Measurements from ENCODE around the gene FBN3.

Gene FBN3

DNA sequence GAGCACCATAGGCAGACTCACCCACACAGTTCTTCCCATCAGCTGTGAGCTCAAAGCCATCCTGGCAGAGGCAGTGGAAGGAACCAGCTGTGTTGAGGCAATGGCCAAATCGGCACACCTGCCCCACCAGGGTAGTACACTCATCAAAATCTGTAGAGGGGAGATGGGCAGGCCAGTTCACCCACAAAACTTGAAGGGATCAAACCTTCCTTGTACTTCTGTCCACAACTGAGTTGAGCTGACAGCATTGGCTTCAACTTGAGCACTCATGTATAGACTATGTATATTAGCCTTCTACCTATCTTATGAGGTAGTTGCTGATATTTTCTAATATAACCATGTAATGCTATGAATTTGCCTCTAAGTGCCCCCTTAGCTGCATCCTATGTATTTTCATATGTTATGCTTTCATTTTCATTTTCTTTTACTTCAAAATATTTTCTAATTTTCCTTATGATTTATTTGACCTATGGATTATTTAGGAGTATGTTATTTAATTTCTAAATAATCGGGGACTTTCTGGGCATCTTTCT lies 54.0 kb downstream of the FBN3 start:
- FAIRE-seq (no peak), DNase-seq (ENCODE audit: insufficient read length, low spot score) (no peak)

DNA sequence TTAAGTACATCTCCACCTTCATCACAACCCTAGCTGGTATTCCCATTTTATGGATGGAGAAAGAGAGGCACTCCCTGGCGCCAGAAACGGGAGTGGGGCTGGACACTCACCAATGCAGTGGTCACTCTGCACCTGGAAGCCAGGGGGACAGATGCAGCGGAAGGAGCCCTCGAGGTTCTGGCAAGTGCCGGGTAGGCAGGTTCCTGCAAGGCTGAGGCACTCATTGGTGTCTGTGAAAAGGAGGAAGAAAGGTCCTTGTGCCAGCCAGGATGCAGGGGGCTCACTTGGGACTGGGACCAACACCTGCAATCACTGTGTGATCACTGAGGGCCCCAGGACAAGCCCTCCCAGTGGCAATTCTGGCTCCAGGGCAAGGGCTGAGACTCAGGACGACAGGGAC lies 55.1 kb downstream of the FBN3 start:
- DNase-seq (ENCODE audit: insufficient read length, low spot score) (no peak), FAIRE-seq (no peak)

DNA sequence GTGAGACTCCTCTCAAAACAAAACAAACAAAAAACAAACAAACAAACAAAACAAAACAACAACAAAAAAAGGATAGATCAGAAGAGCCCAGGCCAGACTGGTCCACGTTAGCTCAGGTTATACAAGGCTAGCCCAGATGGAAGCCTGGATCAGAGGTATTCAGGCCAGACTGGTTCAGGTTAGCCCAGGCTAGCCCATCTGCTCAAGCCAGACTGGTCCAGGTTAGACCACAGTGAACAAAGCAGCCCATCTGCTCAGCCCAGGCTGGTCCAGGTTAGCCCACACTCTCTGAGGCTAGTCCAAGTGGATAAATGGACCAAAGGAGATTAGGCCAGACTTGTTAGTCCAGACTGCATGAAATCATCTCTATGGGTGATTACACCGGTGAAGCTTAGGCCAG lies 55.7 kb downstream of the FBN3 start:
- no peak for FAIRE-seq
- no peak for DNase-seq (ENCODE audit: insufficient read length, low spot score)

DNA sequence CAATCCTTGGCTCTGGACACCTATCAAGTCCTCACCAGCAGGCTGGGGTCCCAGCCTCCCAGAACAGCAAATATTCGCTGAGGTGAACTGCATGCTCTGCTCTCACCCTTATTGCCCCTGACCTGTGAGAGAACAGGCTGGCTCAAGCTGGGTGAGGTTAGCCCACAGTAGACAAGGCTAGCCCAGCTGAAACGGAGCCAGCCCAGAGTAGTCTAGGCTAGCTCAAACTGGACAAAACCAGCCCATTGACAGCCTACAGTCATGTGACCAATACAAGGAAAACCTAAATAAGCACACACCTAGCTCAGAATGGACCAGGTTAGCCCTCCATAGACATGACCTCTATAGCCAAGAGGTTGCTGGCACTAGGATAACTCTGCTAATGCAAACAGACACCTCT lies 58.4 kb downstream of the FBN3 start:
- FAIRE-seq (no peak), DNase-seq (ENCODE audit: insufficient read length, low spot score) (no peak)

DNA sequence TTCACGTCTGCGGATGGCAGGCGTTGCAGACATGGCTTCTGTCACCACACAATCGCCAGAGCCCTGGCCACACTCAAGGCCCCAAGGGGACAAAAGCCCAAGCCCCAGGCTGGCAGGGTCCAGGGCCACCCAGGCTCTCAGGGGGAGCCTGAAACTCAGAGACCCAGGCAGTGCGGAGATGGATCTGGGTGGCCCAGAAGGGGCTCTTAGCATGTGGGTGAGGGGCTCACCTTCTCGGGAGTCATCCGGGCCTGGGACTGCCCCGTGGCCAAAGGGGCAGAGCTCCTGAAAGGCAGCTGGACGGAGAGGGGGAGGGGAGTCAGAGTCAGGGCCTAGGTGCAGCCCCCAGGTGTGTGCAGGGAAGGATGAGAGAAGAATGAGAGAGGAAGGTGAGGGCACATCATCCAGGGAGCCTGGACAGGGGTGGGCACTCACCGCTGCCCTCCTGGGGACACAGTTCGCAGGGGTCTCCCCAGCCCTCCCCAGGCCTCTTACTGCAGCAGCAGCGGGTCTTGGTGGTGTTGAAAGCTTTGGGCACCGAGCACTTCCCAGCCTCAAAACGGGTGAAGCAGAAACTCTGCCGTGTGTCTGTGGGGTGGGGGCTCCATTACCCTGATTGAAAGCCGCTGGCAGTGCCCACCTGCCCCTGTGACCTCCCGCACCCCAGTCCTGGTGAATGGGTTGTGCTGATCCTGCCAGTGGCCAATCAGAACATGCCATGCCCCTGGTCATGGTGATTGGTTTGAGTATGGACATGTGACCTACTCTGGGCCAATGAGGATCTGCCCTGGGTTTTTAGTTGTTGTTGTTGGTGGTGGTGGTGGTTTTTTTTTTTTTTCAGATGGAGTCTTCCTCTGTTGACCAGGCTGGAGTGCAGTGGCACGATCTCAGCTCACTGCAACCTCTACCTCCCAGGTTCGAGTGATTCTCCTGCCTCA lies 59.5 kb downstream of the FBN3 start:
- FAIRE-seq (no peak), DNase-seq (ENCODE audit: insufficient read length, low spot score) (no peak)

DNA sequence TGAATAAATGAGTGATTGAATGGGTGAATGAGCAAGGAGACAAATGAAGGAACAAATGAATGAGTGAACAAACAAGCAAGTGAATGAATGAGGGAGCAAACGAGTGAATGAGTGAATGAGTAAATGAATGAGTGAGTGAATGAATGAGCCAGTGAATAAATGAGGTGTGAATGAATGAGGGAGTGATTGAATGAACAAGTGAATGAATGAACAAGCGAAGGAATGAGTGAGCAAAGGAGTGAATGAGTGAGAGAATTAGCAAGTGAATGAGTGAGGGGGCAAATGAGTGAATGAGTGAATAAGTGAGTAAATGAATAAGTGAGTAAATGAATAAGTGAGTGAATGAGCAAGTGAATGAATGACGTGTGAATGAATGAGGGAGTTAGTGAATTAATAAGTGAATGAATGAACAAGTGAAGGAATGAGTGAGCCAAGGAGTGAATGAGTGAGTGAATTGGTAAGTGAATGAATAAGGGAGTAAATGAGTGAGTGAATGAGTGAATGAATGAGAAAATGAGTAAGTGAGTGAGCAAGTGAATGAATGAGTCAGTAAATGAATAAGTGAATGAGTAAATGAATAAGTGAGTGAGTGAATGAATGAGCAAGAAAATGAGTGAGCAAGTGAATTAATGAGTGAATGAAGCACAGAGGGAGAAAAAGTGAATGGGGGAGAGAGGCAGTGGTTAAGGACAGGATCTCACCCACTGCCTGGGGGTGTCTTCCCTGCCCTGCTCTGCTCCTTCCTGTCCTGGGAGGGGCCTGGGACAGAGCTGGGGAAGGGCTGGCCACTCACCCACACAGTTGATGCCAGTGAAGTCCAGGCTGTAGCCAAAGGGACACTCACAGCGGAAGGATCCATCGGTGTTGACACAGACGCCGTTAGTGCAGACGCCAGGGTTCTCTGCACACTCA lies 60.4 kb downstream of the FBN3 start:
- DNase-seq (ENCODE audit: insufficient read length, low spot score), result no peak
- FAIRE-seq, result no peak

DNA sequence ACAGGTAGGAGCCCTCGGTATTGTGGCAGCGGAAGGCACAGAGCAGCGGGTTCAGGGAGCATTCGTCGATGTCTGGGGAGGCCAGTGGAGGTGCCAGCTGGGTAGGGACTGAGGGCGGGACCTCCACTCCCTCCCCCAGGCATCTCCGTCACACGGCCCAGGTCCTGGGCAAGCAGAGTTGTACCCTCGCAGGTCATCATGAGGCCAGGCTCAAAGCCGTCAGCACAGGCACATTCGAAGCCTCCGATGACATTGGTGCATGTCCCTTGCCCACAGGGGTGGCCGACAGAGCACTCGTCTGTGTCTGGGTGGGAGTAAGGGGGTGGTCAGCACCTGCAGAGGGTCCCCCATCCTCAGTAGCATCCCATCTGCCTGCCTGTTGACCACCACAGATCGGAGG lies 61.5 kb downstream of the FBN3 start:
- FAIRE-seq (no peak), DNase-seq (ENCODE audit: insufficient read length, low spot score) (no peak)

DNA sequence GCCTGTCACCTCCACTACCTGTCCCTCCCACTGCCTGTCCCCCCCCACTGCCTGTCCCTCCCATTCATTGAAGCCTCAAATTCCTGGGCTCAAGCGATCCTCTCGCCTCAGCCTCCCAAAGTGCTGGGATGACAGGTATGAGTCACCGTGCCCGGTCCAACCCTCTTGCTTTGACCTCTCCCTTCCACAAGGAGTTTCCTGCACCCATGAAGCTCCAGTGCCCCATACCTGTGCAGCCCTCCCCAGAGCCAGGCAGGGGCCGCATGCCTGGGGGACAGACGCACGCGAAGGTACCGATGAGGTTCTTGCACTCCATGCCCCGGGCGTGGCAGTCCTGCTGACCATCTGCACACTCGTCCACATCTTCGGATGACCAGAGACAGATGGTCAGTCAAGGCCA lies 62.5 kb downstream of the FBN3 start:
- no peak for DNase-seq (ENCODE audit: insufficient read length, low spot score)
- FAIRE-seq, result no peak

DNA sequence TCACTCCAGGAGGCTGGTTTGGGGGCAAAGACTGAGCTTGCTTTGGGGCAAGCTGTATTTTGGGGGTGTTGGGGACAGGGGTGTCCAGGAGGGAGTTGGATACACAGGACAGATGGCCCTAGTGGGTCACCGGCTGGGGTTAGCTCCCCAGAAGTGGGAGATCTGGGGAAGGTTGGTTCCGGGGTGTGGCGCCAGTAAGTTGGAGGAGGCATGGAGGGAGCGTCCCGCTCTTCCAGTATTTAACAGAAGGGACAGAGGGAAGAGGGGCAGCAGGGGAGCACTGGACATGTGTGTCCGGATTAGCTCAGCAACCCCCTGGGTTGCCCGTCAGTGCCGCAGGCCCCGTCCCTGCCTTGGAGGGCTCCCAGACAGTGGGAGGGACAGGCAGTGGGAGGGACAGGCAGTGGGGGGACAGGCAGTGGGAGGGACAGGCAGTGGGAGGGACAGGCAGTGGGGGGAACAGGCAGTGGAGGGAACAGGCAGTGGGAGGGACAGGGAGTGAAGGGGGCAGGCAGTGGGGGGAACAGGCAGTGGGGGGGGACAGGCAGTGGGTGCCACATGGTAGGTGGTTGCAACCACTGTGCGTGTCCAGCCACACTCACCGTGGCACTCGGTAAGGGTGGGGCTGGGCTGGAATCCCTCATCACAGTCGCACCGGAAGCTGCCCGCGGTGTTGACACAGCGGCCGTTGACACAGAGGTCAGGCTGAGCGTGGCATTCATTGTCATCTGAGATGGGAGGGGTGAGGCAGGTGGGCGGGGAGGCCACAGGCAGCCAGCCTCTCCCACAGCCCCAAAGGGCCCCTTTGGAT lies 63.6 kb downstream of the FBN3 start:
- FAIRE-seq, result no peak
- no peak for DNase-seq (ENCODE audit: insufficient read length, low spot score)

DNA sequence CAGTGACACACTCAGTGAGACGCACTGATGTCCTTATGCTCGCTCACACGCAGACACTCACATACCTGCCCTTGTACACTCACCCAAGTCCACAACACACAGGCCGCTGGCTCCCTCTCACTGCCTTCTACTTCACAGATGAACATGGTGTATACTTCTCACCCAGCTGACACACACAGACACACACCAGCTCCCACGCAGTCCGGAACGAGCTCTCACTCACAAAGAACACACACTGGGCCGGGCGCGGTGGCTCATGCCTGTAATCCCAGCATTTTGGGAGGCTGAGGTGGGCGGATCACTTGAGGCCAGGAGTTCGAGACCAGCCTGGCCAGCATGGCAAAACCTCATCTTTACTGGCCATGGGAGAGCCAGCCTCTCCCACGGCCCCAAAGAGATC lies 65.2 kb downstream of the FBN3 start:
- no peak for DNase-seq (ENCODE audit: insufficient read length, low spot score)
- FAIRE-seq, result no peak

DNA sequence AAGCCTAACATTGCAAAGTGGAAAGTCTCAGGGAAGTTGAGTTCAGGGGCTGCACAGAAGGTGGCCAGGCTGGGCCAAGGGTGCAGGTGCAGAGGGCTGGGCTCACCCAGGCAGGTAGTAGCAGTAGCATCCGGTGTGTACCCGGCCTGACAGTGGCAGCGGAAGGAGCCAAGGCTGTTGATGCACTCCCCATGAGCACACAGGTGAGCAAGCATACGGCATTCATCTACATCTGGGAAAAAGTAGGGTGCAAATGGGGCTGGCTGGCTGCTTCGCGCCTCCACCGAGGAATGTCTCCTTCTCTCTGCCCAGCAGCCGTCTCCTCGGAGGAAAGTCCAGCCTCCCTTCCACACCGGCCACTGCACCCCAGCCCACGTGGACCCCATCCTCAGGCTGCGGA lies 66.3 kb downstream of the FBN3 start:
- FAIRE-seq (no peak), DNase-seq (ENCODE audit: insufficient read length, low spot score) (no peak)

DNA sequence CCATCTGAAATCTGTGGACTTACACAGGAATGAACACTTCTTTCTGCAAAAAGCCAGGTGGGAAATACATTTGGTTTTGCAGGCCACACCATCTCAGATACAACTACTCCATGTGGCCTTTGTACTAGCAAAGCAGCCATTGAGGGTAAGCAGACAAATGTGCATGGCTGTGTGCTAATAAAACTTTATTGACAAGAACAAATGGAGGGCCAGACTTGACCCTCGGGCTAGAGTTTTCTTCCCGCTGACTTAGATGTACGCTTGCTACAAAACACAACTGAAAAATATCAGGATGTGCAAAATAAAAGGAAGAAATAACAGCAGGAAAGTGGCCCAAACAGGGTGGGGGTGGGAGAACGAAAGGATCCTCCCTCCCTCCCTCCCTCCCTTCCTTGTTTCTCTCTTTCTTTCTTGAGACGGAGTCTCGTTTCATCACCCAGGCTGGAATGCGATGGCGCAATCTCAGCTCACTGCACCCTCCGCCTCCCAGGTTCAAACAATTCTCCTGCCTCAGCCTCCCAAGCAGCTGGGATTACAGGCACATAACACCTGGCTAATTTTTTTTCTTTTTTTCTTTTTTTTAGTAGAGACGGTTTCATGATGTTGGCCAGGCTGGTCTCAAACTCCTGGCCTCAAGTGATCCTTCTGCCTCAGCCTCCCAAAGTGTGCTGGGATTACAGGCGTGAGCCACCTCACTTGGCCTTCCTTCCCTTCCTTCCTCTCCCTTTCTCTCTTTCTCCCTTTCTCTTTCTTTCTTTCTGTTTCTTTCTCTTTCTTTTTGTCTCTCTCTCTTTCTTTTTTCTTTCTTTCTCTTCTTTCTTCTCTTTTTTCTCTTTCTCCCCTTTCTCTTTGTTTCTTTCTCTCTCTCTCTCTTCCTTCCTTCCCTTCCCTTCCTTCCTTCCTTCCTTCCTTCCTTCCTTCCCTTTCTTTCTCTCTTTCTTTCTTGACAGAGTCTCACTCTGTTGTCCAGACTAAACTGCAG lies 67.5 kb downstream of the FBN3 start:
- no peak for FAIRE-seq

DNA sequence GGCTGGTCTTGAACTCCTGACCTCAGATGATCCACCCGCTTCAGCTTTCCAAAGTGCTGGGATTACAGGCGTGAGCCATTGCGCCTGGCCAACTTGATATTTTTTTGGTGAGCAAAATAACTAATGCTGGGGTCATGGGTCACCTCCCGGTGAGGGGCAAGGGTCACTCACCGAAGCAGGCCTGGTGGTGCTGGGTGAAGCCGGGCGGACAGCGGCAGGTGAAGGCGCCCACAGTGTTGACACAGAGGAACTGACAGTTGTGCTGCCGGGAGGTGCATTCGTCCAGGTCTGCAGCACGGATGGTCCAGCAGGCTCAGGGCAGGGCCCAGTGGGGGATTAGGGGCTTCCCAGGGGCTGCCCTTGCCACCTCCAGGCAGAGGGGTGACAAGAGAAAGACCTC lies 68.6 kb downstream of the FBN3 start:
- no peak for DNase-seq (ENCODE audit: insufficient read length, low spot score)
- FAIRE-seq, result no peak

More for the DNA sequence above, 67.5 kb downstream of the FBN3 start:
- DNase-seq (ENCODE audit: insufficient read length, low spot score), result no peak

DNA sequence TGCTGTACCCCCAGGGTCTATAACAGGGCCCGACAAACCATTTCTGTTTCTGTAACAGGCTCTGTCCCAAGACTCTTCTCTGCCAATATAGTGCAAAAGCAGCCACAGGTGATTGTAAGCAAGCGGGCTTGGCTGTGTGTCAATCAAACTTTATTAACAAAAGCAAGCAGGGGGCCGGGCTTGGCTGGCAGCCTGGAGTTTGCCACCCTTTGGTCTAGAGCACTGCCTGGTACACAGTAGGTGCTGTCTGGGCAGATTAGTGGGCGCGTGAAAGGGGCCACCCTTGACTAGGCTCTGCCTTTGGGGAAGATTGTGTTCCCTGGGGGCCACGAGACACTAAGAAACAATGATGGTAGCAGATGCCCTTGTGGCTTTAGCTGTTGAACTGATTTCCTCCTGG lies 69.4 kb downstream of the FBN3 start:
- FAIRE-seq, result no peak

DNA sequence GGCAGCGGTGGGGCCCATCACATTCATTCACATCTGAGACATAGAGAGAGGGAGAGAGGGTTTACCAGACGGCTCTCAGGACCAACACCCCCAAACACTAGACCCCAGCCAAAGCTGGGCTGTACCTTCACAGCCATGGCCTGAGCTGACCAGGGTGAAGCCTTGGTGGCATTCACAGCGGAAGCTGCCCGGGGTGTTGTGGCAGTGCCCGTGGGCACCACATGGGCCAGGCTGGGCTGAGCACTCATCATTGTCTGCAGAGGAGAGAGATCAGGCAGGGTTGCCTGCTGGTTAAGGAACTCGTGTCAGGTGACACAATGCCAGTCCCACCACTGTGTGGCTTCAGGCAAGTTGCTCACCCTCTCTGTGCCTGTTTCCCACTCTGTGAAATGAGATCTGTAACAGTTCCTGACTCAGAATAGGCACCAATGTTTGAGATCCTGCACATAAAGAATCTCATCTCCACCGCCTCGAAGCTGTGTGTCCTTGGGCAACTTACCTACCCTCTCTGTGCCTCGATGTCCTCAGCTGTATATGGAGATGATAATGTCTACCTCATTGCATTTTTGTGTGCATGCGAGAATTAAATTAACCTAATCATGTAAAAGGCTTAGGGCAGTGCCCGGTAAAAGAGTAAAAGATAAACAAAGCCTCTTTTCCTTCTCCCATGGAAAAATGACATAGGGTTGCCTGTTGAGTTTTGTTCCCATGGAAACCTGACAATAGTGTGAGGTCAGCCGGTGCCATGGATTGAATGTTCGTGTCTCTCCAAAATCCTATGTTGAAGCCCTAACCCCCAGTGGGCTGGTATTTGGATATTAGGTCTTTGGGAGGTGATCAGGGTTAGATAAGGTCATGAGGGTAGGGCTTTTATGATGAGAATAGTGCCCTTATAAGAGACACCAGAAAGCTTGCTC lies 74.0 kb downstream of the FBN3 start:
- DNase-seq (ENCODE audit: insufficient read length, low spot score), result no peak
- no peak for FAIRE-seq

More for the DNA sequence above, 69.4 kb downstream of the FBN3 start:
- no peak for DNase-seq (ENCODE audit: insufficient read length, low spot score)

DNA sequence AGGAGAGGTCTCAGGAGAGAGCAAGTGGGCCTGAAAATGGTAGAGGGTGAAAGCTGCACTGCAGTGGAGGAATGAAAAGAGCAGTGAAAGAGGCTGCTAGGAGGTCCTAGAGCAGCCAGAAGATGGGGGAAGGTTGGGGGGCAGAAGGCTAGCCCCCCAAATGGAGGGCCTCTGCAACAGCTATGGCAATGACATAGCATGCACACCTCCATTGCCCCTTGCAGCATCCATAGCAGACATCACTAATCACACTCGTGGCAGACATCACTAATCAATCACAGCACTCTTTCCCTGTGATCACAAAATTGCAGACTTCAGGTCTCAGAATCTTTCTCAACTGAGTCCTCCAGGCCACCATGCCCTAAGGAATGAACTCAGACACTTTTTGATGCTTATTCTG lies 74.9 kb downstream of the FBN3 start:
- DNase-seq (ENCODE audit: insufficient read length, low spot score), result no peak
- FAIRE-seq, result no peak

DNA sequence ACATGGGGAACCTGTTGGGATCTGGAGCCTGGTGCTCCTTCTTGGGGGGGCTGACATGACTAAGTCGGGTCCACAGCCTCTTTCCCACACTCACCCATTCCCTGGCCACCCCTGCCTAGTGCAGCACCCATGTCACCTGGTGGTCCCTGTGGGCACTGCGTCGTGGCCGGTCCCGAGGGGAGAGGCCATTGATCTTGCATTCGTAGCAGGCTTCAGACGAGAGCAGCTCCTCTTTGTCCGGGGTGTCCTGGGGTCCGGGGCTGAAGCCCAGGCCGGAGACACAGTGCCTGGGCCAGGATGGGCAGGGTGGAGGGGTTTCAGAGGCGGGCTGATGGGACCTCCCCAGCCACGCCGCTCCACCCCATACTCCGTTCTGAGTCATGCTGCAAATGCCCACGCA lies 77.5 kb downstream of the FBN3 start:
- no peak for DNase-seq (ENCODE audit: insufficient read length, low spot score)
- FAIRE-seq, result no peak

Measured in GM19239 (cell line).